B cell (primary cell): ENCODE data around the gene GRK5.

Experiments used
- CTCF ChIP-seq: fragments of 200-600 bp; IDR thresholded peaks from one replicate; pipeline ENCODE4 v1.8.0; 2022; ENCODE audit warnings: antibody characterized with exemption, mild to moderate bottlenecking
- EZH2 ChIP-seq: IDR thresholded peaks from 2 replicates; pipeline ENCODE4 v1.6.1; 2012; ENCODE audit warnings: borderline replicate concordance, low read depth, mild to moderate bottlenecking, moderate library complexity, low read length; ENCODE audit not compliant: insufficient read depth, poor library complexity, severe bottlenecking

GRCh38 chr10:119165171-119166117 is 41.9 kb upstream of the GRK5 start, which contains the start of gene SFXN4:
- TF ChIP-seq CTCF, result no peak
- TF ChIP-seq EZH2, result no peak
